Activated naive CD4-positive, alpha-beta T cell treated with Interleukin-2 at 50 U/mL for 16 hours (primary cell): ENCODE measurements around the gene CACNB2.

Source experiments
- DNase-seq: peaks from one replicate; pipeline ENCODE4 v3.0.0-alpha.2; 2020

CACNB2 gene

GRCh38 chr10:18297659-18298058 is 157.4 kb downstream of the CACNB2 start:
- no peak for DNase-seq

- DNase-seq, result no peak
Observed at GRCh38 chr10:18298256-18298655, 158.0 kb downstream of the CACNB2 start.

- DNase-seq, result no peak
Observed at GRCh38 chr10:18303851-18304801, 163.9 kb downstream of the CACNB2 start.

- DNase-seq, result no peak
Observed at GRCh38 chr10:18306031-18306430, 165.8 kb downstream of the CACNB2 start.

- DNase-seq, result no peak
Observed at GRCh38 chr10:18308600-18308999, 168.4 kb downstream of the CACNB2 start.

GRCh38 chr10:18310761-18311160 is 170.5 kb downstream of the CACNB2 start:
- no peak for DNase-seq

GRCh38 chr10:18312374-18313139 is 172.3 kb downstream of the CACNB2 start:
- DNase-seq, result no peak

- no peak for DNase-seq
Observed at GRCh38 chr10:18313140-18313530, 172.9 kb downstream of the CACNB2 start.

- no peak for DNase-seq
Observed at GRCh38 chr10:18313626-18314025, 173.4 kb downstream of the CACNB2 start.

- DNase-seq, result no peak
Observed at GRCh38 chr10:18319628-18320027, 179.4 kb downstream of the CACNB2 start.

- DNase-seq, result no peak
Observed at GRCh38 chr10:18321371-18321770, 181.1 kb downstream of the CACNB2 start.

- no peak for DNase-seq
Observed at GRCh38 chr10:18323916-18324315, 183.7 kb downstream of the CACNB2 start.

- no peak for DNase-seq
Observed at GRCh38 chr10:18325410-18325809, 185.2 kb downstream of the CACNB2 start.

- DNase-seq, result no peak
Observed at GRCh38 chr10:18325889-18326531, 185.8 kb downstream of the CACNB2 start.

- no peak for DNase-seq
Observed at GRCh38 chr10:18328941-18329340, 188.7 kb downstream of the CACNB2 start.

- no peak for DNase-seq
Observed at GRCh38 chr10:18332048-18332447, 191.8 kb downstream of the CACNB2 start.

- no peak for DNase-seq
Observed at GRCh38 chr10:18332484-18332883, 192.3 kb downstream of the CACNB2 start.

GRCh38 chr10:18333621-18334020 is 193.4 kb downstream of the CACNB2 start:
- no peak for DNase-seq

- DNase-seq, result no peak
Observed at GRCh38 chr10:18334116-18334867, 194.1 kb downstream of the CACNB2 start.

GRCh38 chr10:18340496-18341051 is 200.3 kb downstream of the CACNB2 start:
- DNase-seq, result no peak

- DNase-seq, result no peak
Observed at GRCh38 chr10:18341055-18341454, 200.8 kb downstream of the CACNB2 start.

GRCh38 chr10:18343573-18343972 is 203.3 kb downstream of the CACNB2 start:
- no peak for DNase-seq
